Neural cell (in vitro differentiated cells): ENCODE data around the gene KLHDC2. TPM values are rescaled to one million over a fixed set of nuclear protein-coding genes. Genes with fewer than 3 reads are reported as not detected.

Experiments
- H2AFZ ChIP-seq: fragments of 200-600, 300-800 bp; sonication (generic), shearing (Covaris generic); 2 replicates; pipeline ENCODE4 v1.6.0; 2014; ENCODE audit warnings: low read depth, mild to moderate bottlenecking, antibody characterized with exemption, low read length, moderate library complexity
- H3F3A ChIP-seq: fragments of 200-600 bp; shearing (Covaris generic); 2 replicates; pipeline ENCODE4 v1.6.1; 2016; ENCODE audit warnings: mild to moderate bottlenecking, moderate library complexity, mixed read lengths, antibody characterized with exemption, low read length; ENCODE audit not compliant: insufficient read depth, poor library complexity, severe bottlenecking
- H3K27ac ChIP-seq: fragments of 200-600, 300-800 bp; sonication (generic), shearing (Covaris generic); 2 replicates; pipeline ENCODE4 v1.5.1; 2014; ENCODE audit warnings: mild to moderate bottlenecking, low read length, moderate library complexity
- H3K27me3 ChIP-seq: fragments of 300-800, 200-600 bp; sonication (generic), shearing (Covaris generic); 2 replicates; pipeline ENCODE4 v1.6.0; 2014; ENCODE audit warnings: mild to moderate bottlenecking, low read depth, low read length, moderate library complexity; ENCODE audit not compliant: insufficient read depth
- H3K36me3 ChIP-seq: fragments of 300-800, 200-600 bp; sonication (generic), shearing (Covaris generic); 2 replicates; pipeline ENCODE4 v1.5.1; 2014; ENCODE audit warnings: mild to moderate bottlenecking, antibody characterized with exemption, low read length, moderate library complexity; ENCODE audit not compliant: insufficient read depth
- H3K4me2 ChIP-seq: fragments of 300-800, 200-600 bp; sonication (generic), shearing (Covaris generic); 2 replicates; pipeline ENCODE4 v1.6.0; 2014; ENCODE audit warnings: mild to moderate bottlenecking, low read length
- H3K4me3 ChIP-seq: fragments of 300-800, 200-600 bp; sonication (generic), shearing (Covaris generic); 2 replicates; pipeline ENCODE4 v1.5.1; 2014; ENCODE audit warnings: mild to moderate bottlenecking, low read length, moderate library complexity
- H3K79me2 ChIP-seq: fragments of 200-600 bp; shearing (Covaris generic); replicated peaks from 2 replicates; pipeline ENCODE4 v1.6.0; 2014; ENCODE audit warnings: mild to moderate bottlenecking, low read length, moderate library complexity; ENCODE audit not compliant: insufficient read depth
- H3K9ac ChIP-seq: fragments of 300-800, 200-600 bp; sonication (generic), shearing (Covaris generic); 2 replicates; pipeline ENCODE4 v1.6.1; 2016; ENCODE audit warnings: mild to moderate bottlenecking, low read length, mixed read lengths
- H3K9me2 ChIP-seq: fragments of 200-600 bp; shearing (Covaris generic); 2 replicates; pipeline ENCODE4 v1.6.1; 2016; ENCODE audit warnings: mild to moderate bottlenecking, low read length, mixed read lengths; ENCODE audit not compliant: insufficient read depth
- H3K9me3 ChIP-seq: fragments of 200-600, 300-800 bp; sonication (generic), shearing (Covaris generic); 2 replicates; pipeline ENCODE4 v1.6.1; 2016; ENCODE audit warnings: mild to moderate bottlenecking, mixed run types, low read length, moderate library complexity, mixed read lengths
- H4K20me1 ChIP-seq: fragments of 200-600 bp; shearing (Covaris generic); 2 replicates; pipeline ENCODE4 v1.6.1; 2016; ENCODE audit warnings: mild to moderate bottlenecking, mixed run types; ENCODE audit not compliant: insufficient read depth
- CTCF ChIP-seq: fragments of 450-650 bp; IDR thresholded peaks from 2 replicates; pipeline ENCODE4 v1.5.1; 2014; ENCODE audit warnings: antibody characterized with exemption, mild to moderate bottlenecking, moderate library complexity; ENCODE audit not compliant: poor library complexity, severe bottlenecking
- EP300 ChIP-seq: fragments of 450-650 bp; conservative IDR thresholded peaks from 2 replicates; pipeline ENCODE4 v1.6.1; 2014; ENCODE audit warnings: antibody characterized with exemption, mild to moderate bottlenecking, moderate library complexity; ENCODE audit not compliant: poor library complexity, severe bottlenecking
- EZH2 ChIP-seq: fragments of 200-600, 300-800 bp; shearing (Covaris generic), sonication (generic); IDR thresholded peaks from 2 replicates; pipeline ENCODE4 v1.6.1; 2014; ENCODE audit warnings: antibody characterized with exemption, low read length, borderline replicate concordance, mild to moderate bottlenecking; ENCODE audit not compliant: insufficient read depth, poor library complexity, severe bottlenecking
- MXI1 ChIP-seq: fragments of 450-650 bp; conservative IDR thresholded peaks from 2 replicates; pipeline ENCODE4 v1.6.1; 2014; ENCODE audit warnings: antibody characterized with exemption, mild to moderate bottlenecking; ENCODE audit not compliant: poor library complexity, severe bottlenecking
- POLR2AphosphoS5 ChIP-seq: IDR thresholded peaks from 2 replicates; pipeline ENCODE4 v1.6.1; 2012
- RAD21 ChIP-seq: fragments of 450-650 bp; conservative IDR thresholded peaks from 2 replicates; pipeline ENCODE4 v1.6.1; 2014; ENCODE audit warnings: antibody characterized with exemption, mild to moderate bottlenecking, moderate library complexity
- REST ChIP-seq: IDR thresholded peaks from 2 replicates; pipeline ENCODE4 v1.6.1; 2012; ENCODE audit warnings: borderline replicate concordance
- SMC3 ChIP-seq: fragments of 450-650 bp; conservative IDR thresholded peaks from 2 replicates; pipeline ENCODE4 v1.6.1; 2014; ENCODE audit warnings: antibody characterized with exemption, mild to moderate bottlenecking, moderate library complexity; ENCODE audit not compliant: poor library complexity
- TAF1 ChIP-seq: IDR thresholded peaks from 2 replicates; pipeline ENCODE4 v1.6.1; 2012; ENCODE audit warnings: low read depth
- polyA plus RNA-seq: library from polyadenylated mRNA; depleted of rRNA; stranded (reverse); fragments of >200 nt; gene quantifications from 2 replicates; pipeline ENCODE4 v1.2.3, GENCODE V29; 2014

The KLHDC2 gene
- polyA plus RNA-seq, 1 donor from 2014 or later = 290 TPM

- TF ChIP-seq CTCF = no peak
- no peak for TF ChIP-seq MXI1
- TF ChIP-seq EZH2 = no peak
- no peak for TF ChIP-seq SMC3
- no peak for TF ChIP-seq TAF1
- no peak for TF ChIP-seq EP300
- no peak for TF ChIP-seq REST
- no peak for TF ChIP-seq RAD21
- TF ChIP-seq POLR2AphosphoS5 = no peak
- no peaks in the 10 kb centered on the region for H3F3A ChIP-seq
- H3K27ac ChIP-seq = no peak overlapping the region
- no peaks in the 10 kb centered on the region for H3K9me2 ChIP-seq
- no peak overlapping the region for H2AFZ ChIP-seq
- no peak overlapping the region for H3K9ac ChIP-seq
- no peaks in the 10 kb centered on the region for H3K9me3 ChIP-seq
- H3K4me3 ChIP-seq = no peak overlapping the region
- H4K20me1 ChIP-seq = no peaks in the 10 kb centered on the region
- no peaks in the 10 kb centered on the region for H3K27me3 ChIP-seq
- H3K4me2 ChIP-seq = no peak overlapping the region
- no peaks in the 10 kb centered on the region for H3K79me2 ChIP-seq
- H3K36me3 ChIP-seq = peaks cover 2% of the 10 kb centered on the region
Measured at GRCh38 chr14:49792618-49793017, 24.7 kb downstream of the KLHDC2 start.

- H3K79me2 ChIP-seq = no peaks in the 10 kb centered on the region
- no peak overlapping the region for H3K9ac ChIP-seq
- no peak overlapping the region for H2AFZ ChIP-seq
- no peak for TF ChIP-seq CTCF
- no peak for TF ChIP-seq TAF1
- TF ChIP-seq EP300 = no peak
- no peak for TF ChIP-seq SMC3
- TF ChIP-seq EZH2 = no peak
- no peak for TF ChIP-seq POLR2AphosphoS5
- TF ChIP-seq RAD21 = no peak
- no peak for TF ChIP-seq REST
- TF ChIP-seq MXI1 = no peak
- H3K36me3 ChIP-seq = peaks cover 16% of the 10 kb centered on the region
- H3K9me3 ChIP-seq = no peaks in the 10 kb centered on the region
- H3K27me3 ChIP-seq = no peaks in the 10 kb centered on the region
- no peak overlapping the region for H3K4me3 ChIP-seq
- H4K20me1 ChIP-seq = no peaks in the 10 kb centered on the region
- H3K9me2 ChIP-seq = no peaks in the 10 kb centered on the region
- H3F3A ChIP-seq = no peaks in the 10 kb centered on the region
- no peak overlapping the region for H3K27ac ChIP-seq
- H3K4me2 ChIP-seq = no peak overlapping the region
Measured at GRCh38 chr14:49796025-49796424, 28.1 kb downstream of the KLHDC2 start.
